HEK293T (cell line): Measurements from ENCODE around the gene BPIFB2.

Experiments used
- CTCF ChIA-PET: fragments of 350-600 bp; formaldehyde crosslinking; extraction: SDS; loops from one replicate; lab custom pipeline; 2021; ENCODE audit warnings: antibody characterized with exemption, inconsistent platforms; lab: Yijun Ruan, JAX
- POLR2A ChIA-PET: fragments of 350-600 bp; formaldehyde crosslinking; extraction: SDS; loops from one replicate; lab custom pipeline; 2020; ENCODE audit warnings: antibody characterized with exemption, inconsistent platforms; lab: Yijun Ruan, JAX
- DNase-seq: peaks from one replicate; pipeline ENCODE4 v3.0.0; 2012; ENCODE audit warnings: mixed read lengths; ENCODE audit errors: extremely low spot score
- ARNT ChIP-seq: fragments of 450-650 bp; IDR thresholded peaks from 2 replicates; pipeline ENCODE4 v1.6.1; 2017; ENCODE audit warnings: mild to moderate bottlenecking
- BHLHE40 ChIP-seq: fragments of 450-650 bp; IDR thresholded peaks from 2 replicates; pipeline ENCODE4 v1.6.1; 2016; ENCODE audit warnings: mild to moderate bottlenecking, moderate library complexity, borderline replicate concordance
- CTBP1 ChIP-seq: fragments of 450-650 bp; IDR thresholded peaks from 2 replicates; pipeline ENCODE4 v1.6.1; 2016; ENCODE audit warnings: borderline replicate concordance
- ELF4 ChIP-seq: fragments of 450-650 bp; IDR thresholded peaks from 2 replicates; pipeline ENCODE4 v1.6.1; 2017; ENCODE audit warnings: antibody characterized with exemption
- FOXA1 ChIP-seq: fragments of 450-650 bp; IDR thresholded peaks from 2 replicates; pipeline ENCODE4 v1.6.1; 2016; ENCODE audit warnings: mild to moderate bottlenecking
- FOXK2 ChIP-seq: fragments of 450-650 bp; IDR thresholded peaks from 2 replicates; pipeline ENCODE4 v1.6.1; 2016; ENCODE audit warnings: mild to moderate bottlenecking
- FOXM1 ChIP-seq: fragments of 450-650 bp; IDR thresholded peaks from 2 replicates; pipeline ENCODE4 v1.6.1; 2017; ENCODE audit warnings: mild to moderate bottlenecking, borderline replicate concordance
- HDGF ChIP-seq: fragments of 450-650 bp; IDR thresholded peaks from 2 replicates; pipeline ENCODE4 v1.6.1; 2017; ENCODE audit warnings: antibody characterized with exemption, borderline replicate concordance
- L3MBTL2 ChIP-seq: fragments of 450-650 bp; conservative IDR thresholded peaks from 2 replicates; pipeline ENCODE4 v1.6.1; 2016; ENCODE audit warnings: mild to moderate bottlenecking
- LEF1 ChIP-seq: fragments of 450-650 bp; IDR thresholded peaks from 2 replicates; pipeline ENCODE4 v1.6.1; 2017; ENCODE audit warnings: mild to moderate bottlenecking, borderline replicate concordance
- NFRKB ChIP-seq: fragments of 450-650 bp; IDR thresholded peaks from 2 replicates; pipeline ENCODE4 v1.6.1; 2016; ENCODE audit warnings: mild to moderate bottlenecking, moderate library complexity
- PKNOX1 ChIP-seq: fragments of 450-650 bp; IDR thresholded peaks from 2 replicates; pipeline ENCODE4 v1.6.1; 2016
- SP1 ChIP-seq: fragments of 450-650 bp; IDR thresholded peaks from 2 replicates; pipeline ENCODE4 v1.6.1; 2017
- SUZ12 ChIP-seq: fragments of 450-650 bp; IDR thresholded peaks from 2 replicates; pipeline ENCODE4 v1.6.1; 2016; ENCODE audit warnings: mild to moderate bottlenecking
- TARDBP ChIP-seq: fragments of 450-650 bp; IDR thresholded peaks from 2 replicates; pipeline ENCODE4 v1.6.1; 2016
- ZNF384 ChIP-seq: fragments of 450-650 bp; IDR thresholded peaks from 2 replicates; pipeline ENCODE4 v1.6.1; 2016

Gene BPIFB2

GRCh38 chr20:32966881-32967781 lies 40.4 kb upstream of the BPIFB2 start:
- ChIA-PET CTCF (no interaction called here), POLR2A (no interaction called here)
- TF ChIP-seq NFRKB, result no peak
- no peak for TF ChIP-seq LEF1
- no peak for TF ChIP-seq L3MBTL2
- no peak for TF ChIP-seq SUZ12
- no peak for TF ChIP-seq FOXM1
- TF ChIP-seq HDGF, result no peak
- TF ChIP-seq ARNT, result no peak
- TF ChIP-seq FOXK2, result no peak
- TF ChIP-seq TARDBP, result no peak
- no peak for TF ChIP-seq PKNOX1
- no peak for TF ChIP-seq ELF4
- no peak for TF ChIP-seq CTBP1
- no peak for TF ChIP-seq ZNF384
- no peak for TF ChIP-seq FOXA1
- no peak for TF ChIP-seq SP1
- no peak for TF ChIP-seq BHLHE40
- DNase-seq, result no peak

- DNase-seq, result no peak
- ChIA-PET CTCF (no interaction called here), POLR2A (no interaction called here)
- TF ChIP-seq BHLHE40 (no peak), FOXM1 (no peak), HDGF (no peak), SP1 (no peak), LEF1 (no peak), L3MBTL2 (no peak), ARNT (no peak), PKNOX1 (no peak), FOXK2 (no peak), FOXA1 (no peak)
Measured at GRCh38 chr20:32967961-32968457, 39.5 kb upstream of the BPIFB2 start.

GRCh38 chr20:32968478-32969241 lies 38.8 kb upstream of the BPIFB2 start:
- ChIA-PET CTCF (no interaction called here), POLR2A (no interaction called here)
- DNase-seq, result no peak
- TF ChIP-seq TARDBP, result no peak

- ChIA-PET POLR2A (no interaction called here), CTCF (no interaction called here)
- DNase-seq, result no peak
- TF ChIP-seq HDGF (no peak), CTBP1 (no peak), ZNF384 (no peak), FOXA1 (no peak), ELF4 (no peak), FOXK2 (no peak), SP1 (no peak), SUZ12 (no peak), NFRKB (no peak), BHLHE40 (no peak), ARNT (no peak), LEF1 (no peak), TARDBP (no peak), FOXM1 (no peak), PKNOX1 (no peak), L3MBTL2 (no peak)
Measured at GRCh38 chr20:32969356-32970114, 38.0 kb upstream of the BPIFB2 start.

- DNase-seq, result no peak
- TF ChIP-seq SUZ12 (no peak), FOXM1 (no peak), FOXA1 (no peak), HDGF (no peak), CTBP1 (no peak), TARDBP (no peak), FOXK2 (no peak), LEF1 (no peak), SP1 (no peak)
- ChIA-PET CTCF (interaction anchor here (0.6 kb wide), 1 partner anchor 24 kb away, joined by 3 read pairs; no protein-coding TSS in a partner anchor), POLR2A (no interaction called here)
Measured at GRCh38 chr20:32970115-32970972, 37.2 kb upstream of the BPIFB2 start.
